ENCODE measurements around the gene RNF121.

Gene RNF121

GRCh38 chr11:72039031-72039855 is 110.4 kb downstream of the RNF121 start:
- TF ChIP-seq, protein P1, sequence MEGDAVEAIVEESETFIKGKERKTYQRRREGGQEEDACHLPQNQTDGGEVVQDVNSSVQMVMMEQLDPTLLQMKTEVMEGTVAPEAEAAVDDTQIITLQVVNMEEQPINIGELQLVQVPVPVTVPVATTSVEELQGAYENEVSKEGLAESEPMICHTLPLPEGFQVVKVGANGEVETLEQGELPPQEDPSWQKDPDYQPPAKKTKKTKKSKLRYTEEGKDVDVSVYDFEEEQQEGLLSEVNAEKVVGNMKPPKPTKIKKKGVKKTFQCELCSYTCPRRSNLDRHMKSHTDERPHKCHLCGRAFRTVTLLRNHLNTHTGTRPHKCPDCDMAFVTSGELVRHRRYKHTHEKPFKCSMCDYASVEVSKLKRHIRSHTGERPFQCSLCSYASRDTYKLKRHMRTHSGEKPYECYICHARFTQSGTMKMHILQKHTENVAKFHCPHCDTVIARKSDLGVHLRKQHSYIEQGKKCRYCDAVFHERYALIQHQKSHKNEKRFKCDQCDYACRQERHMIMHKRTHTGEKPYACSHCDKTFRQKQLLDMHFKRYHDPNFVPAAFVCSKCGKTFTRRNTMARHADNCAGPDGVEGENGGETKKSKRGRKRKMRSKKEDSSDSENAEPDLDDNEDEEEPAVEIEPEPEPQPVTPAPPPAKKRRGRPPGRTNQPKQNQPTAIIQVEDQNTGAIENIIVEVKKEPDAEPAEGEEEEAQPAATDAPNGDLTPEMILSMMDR (conservative IDR thresholded peaks at IDR 0.05), result no peak
- no peak for TF ChIP-seq ZFX (IDR thresholded peaks at IDR 0.05)
- H3K27ac ChIP-seq, result peak overlapping the region; percentile 97

GRCh38 chr11:72039856-72040401 is 111.1 kb downstream of the RNF121 start:
- H3K27ac ChIP-seq, result peak overlapping the region; percentile 97
- TF ChIP-seq, protein P1 (conservative IDR thresholded peaks at IDR 0.05), result no peak
- TF ChIP-seq ZFX (IDR thresholded peaks at IDR 0.05), result no peak

DNA sequence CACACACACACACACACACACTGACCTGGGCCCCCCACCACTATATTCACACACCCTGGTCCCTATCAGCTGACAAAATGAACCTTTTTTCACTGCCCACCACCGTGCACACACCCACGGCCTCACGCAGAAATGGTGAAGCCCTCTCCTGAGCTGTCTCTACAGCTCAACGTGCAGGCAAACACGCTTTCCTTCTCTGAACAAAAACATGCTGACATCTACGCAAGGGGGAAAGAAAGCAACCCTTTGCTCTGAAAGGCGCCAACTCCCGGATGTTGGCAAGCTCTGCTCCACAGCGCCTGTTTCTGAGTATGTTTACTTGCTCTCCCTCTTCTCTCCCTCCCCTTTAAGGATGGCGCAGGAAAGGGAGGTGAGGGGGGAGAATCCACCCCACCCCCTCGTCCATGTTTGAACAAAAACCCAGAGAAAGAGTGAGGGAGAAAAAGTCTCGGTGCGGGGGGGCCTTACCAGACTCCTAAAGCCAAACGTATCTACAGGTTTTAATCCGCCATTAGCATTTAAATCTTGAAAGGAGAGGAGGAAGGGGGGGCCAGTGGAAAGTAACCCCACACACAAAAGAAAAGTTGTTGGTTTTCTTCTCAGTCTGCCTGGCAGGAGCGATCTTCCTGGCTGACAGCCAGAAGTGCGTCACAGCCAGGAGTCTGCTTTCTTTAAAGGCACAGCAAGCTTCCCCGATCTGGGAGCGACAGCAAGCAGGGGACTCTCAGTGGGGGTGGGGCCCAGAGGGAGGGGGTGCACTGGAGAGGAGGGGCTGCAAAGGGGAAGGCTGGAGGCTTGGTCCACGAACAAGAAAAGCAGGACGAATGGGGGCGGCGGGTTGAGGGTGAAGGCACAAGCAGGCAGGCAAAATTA is 111.9 kb downstream of the RNF121 start:
- no peak for TF ChIP-seq ZFX (IDR thresholded peaks at IDR 0.05)
- TF ChIP-seq, protein P1 (conservative IDR thresholded peaks at IDR 0.05), result no peak
- H3K27ac ChIP-seq, result peak overlapping the region; percentile 97

GRCh38 chr11:72041364-72042063 is 112.7 kb downstream of the RNF121 start:
- peak; percentile 46; the same call in 1 of the 2 replicates for TF ChIP-seq ZFX (IDR thresholded peaks at IDR 0.05)
- TF ChIP-seq, protein P1 (conservative IDR thresholded peaks at IDR 0.05), result no peak
- H3K27ac ChIP-seq, result peak overlapping the region; percentile 97

DNA sequence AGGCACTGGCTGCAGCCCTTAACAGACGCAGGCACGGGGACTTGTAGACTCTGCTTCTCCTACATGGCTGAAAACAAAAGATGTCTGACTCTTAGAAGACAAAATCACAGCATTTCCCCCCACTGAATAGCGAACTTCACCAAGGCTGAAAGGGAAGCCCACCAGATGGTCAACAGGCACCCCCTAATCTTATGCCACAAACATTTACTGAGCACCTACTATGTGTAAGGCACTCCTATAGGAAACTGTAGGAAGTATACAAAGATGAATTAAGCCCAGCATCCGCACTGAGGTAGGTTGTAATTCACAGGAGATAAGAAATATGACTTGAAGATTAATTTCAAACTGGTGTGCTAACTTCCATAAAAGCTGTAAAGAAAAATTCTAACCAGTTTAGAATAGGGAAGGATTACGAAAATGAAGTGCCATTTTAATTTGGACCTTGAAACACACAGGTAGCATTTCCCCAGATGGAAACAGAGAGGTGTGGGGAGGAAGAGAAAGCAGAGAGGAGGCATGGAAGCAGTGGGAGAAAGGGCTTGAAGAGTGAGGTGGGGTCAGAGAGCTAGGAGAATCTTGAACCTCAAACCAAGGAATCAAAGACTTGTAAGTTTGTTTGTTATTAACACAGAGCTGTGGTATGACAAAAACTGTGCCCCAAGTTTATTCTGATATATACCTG is 113.4 kb downstream of the RNF121 start:
- TF ChIP-seq, protein P1 (conservative IDR thresholded peaks at IDR 0.05), result no peak
- TF ChIP-seq ZFX (IDR thresholded peaks at IDR 0.05), result no peak
- peak overlapping the region; percentile 97 for H3K27ac ChIP-seq

- H3K27ac ChIP-seq, result no peak overlapping the region
- no peak for TF ChIP-seq ZFX (IDR thresholded peaks at IDR 0.05)
- TF ChIP-seq, protein P1 (conservative IDR thresholded peaks at IDR 0.05), result no peak
These were observed 117.0 kb downstream of the RNF121 start for GRCh38 chr11:72045849-72046248.

Data from C4-2B (cell line).